Neural progenitor cell (in vitro differentiated cells): Measurements from ENCODE around the gene GLTPD2. TPM values are rescaled to one million over a fixed set of nuclear protein-coding genes. Genes with fewer than 3 reads are reported as not detected.

ENCODE experiments used
- DNase-seq: peaks from one replicate; pipeline ENCODE4 v3.0.0-alpha.2; 2016; ENCODE audit warnings: low spot score
- H2AFZ ChIP-seq: fragments of 200-600 bp; sonication (generic); replicated peaks from 2 replicates; pipeline ENCODE4 v1.6.1; 2016; ENCODE audit warnings: antibody characterized with exemption
- H3F3A ChIP-seq: fragments of 200-600 bp; sonication (generic); 2 replicates; pipeline ENCODE4 v1.6.1; 2016; ENCODE audit warnings: antibody characterized with exemption, low read depth
- H3K27ac ChIP-seq: fragments of 200-600 bp; sonication (generic); 2 replicates; pipeline ENCODE4 v1.5.1; 2016; ENCODE audit warnings: mild to moderate bottlenecking
- H3K27me3 ChIP-seq: fragments of 200-600 bp; sonication (generic); 2 replicates; pipeline ENCODE4 v1.6.1; 2016; ENCODE audit warnings: mild to moderate bottlenecking, moderate library complexity
- H3K36me3 ChIP-seq: fragments of 200-600 bp; sonication (generic); 2 replicates; pipeline ENCODE4 v1.5.1; 2016
- H3K4me1 ChIP-seq: fragments of 200-600 bp; sonication (generic); 2 replicates; pipeline ENCODE4 v1.6.1; 2016; ENCODE audit warnings: mixed run types
- H3K4me2 ChIP-seq: fragments of 200-600 bp; sonication (generic); 2 replicates; pipeline ENCODE4 v1.6.1; 2016
- H3K4me3 ChIP-seq: fragments of 200-600 bp; sonication (generic); 2 replicates; pipeline ENCODE4 v1.5.1; 2016
- H3K79me2 ChIP-seq: fragments of 200-600 bp; sonication (generic); 2 replicates; pipeline ENCODE4 v1.6.1; 2016; ENCODE audit warnings: low read depth
- H3K9ac ChIP-seq: fragments of 200-600 bp; sonication (generic); 2 replicates; pipeline ENCODE4 v1.6.1; 2016
- H3K9me3 ChIP-seq: fragments of 200-600 bp; sonication (generic); 2 replicates; pipeline ENCODE4 v1.5.1; 2016; ENCODE audit warnings: low read depth
- H4K20me1 ChIP-seq: fragments of 200-600 bp; sonication (generic); 2 replicates; pipeline ENCODE4 v1.6.1; 2016; ENCODE audit warnings: low read depth
- H3K27ac Mint-ChIP-seq: 3 replicates; pipeline ENCODE4 v1.8.0; 2021; ENCODE audit warnings: mixed read lengths
- H3K27me3 Mint-ChIP-seq: 2 replicates; pipeline ENCODE4 v1.8.0; 2022; ENCODE audit warnings: low read depth, mild to moderate bottlenecking, inconsistent platforms, moderate library complexity, mixed read lengths; ENCODE audit not compliant: insufficient read depth
- H3K36me3 Mint-ChIP-seq: 3 replicates; pipeline ENCODE4 v1.8.0; 2021; ENCODE audit warnings: mixed read lengths
- H3K4me1 Mint-ChIP-seq: 3 replicates; pipeline ENCODE4 v1.8.0; 2021; ENCODE audit warnings: mixed read lengths
- H3K4me3 Mint-ChIP-seq: 3 replicates; pipeline ENCODE4 v1.8.0; 2021; ENCODE audit warnings: mild to moderate bottlenecking, moderate library complexity, mixed read lengths
- H3K9me3 Mint-ChIP-seq: 3 replicates; pipeline ENCODE4 v1.8.0; 2020; ENCODE audit warnings: mixed read lengths
- EZH2 ChIP-seq: fragments of 200-600 bp; sonication (generic); IDR thresholded peaks from 2 replicates; pipeline ENCODE4 v1.6.1; 2017; ENCODE audit warnings: antibody characterized with exemption, mild to moderate bottlenecking, moderate library complexity
- EZH2phosphoT487 ChIP-seq: fragments of 200-600 bp; sonication (generic); IDR thresholded peaks from 2 replicates; pipeline ENCODE4 v1.6.1; 2017; ENCODE audit warnings: antibody characterized with exemption
- total RNA-seq: library from RNA; depleted of rRNA; stranded (reverse); fragments of >200 nt; gene quantifications from 2 replicates; pipeline ENCODE4 v1.2.3, GENCODE V29; 2015; ENCODE audit warnings: low replicate concordance
- TF ChIP-seq, protein P1 (sequence below): fragments of 200-600 bp; sonication (generic); IDR thresholded peaks from 2 replicates; pipeline ENCODE4 v1.5.1; 2017; ENCODE audit warnings: antibody characterized with exemption, mild to moderate bottlenecking

GLTPD2 gene
- total RNA-seq, 1 donor from 2014 or later, result not detected

DNA sequence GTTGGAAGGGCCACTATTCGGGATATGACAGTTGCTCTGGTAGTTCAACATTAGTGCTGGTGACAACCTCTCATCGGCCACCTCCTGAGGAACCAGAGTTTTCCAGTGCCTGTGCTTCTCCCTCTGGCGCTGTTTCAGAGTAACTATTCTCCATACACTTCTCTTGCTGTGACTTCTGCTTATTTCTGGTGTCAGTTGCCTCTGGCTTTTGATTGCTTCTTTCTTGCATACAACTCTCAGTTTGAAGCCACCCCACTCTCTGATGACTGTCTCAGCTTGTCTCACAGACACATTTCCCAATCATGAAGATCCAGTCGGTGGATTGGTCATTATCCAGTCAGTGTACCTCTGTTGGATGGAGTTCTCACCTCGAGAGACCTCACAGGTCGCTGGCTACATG is 20.5 kb upstream of the GLTPD2 start:
- Mint-ChIP-seq H3K27me3 (peaks cover 6% of the 10 kb centered on the region), H3K36me3 (no peaks in the 10 kb centered on the region), H3K4me3 (no peak overlapping the region), H3K9me3 (no peaks in the 10 kb centered on the region), H3K4me1 (no peaks in the 10 kb centered on the region), H3K27ac (no peak overlapping the region)
- H3F3A ChIP-seq, result peaks cover 4% of the 10 kb centered on the region
- H3K27ac ChIP-seq, result no peak overlapping the region
- no peaks in the 10 kb centered on the region for H4K20me1 ChIP-seq
- no peaks in the 10 kb centered on the region for H3K36me3 ChIP-seq
- TF ChIP-seq, protein P1, sequence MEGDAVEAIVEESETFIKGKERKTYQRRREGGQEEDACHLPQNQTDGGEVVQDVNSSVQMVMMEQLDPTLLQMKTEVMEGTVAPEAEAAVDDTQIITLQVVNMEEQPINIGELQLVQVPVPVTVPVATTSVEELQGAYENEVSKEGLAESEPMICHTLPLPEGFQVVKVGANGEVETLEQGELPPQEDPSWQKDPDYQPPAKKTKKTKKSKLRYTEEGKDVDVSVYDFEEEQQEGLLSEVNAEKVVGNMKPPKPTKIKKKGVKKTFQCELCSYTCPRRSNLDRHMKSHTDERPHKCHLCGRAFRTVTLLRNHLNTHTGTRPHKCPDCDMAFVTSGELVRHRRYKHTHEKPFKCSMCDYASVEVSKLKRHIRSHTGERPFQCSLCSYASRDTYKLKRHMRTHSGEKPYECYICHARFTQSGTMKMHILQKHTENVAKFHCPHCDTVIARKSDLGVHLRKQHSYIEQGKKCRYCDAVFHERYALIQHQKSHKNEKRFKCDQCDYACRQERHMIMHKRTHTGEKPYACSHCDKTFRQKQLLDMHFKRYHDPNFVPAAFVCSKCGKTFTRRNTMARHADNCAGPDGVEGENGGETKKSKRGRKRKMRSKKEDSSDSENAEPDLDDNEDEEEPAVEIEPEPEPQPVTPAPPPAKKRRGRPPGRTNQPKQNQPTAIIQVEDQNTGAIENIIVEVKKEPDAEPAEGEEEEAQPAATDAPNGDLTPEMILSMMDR, result no peak
- TF ChIP-seq EZH2, result no peak
- no peak for TF ChIP-seq EZH2phosphoT487
- no peaks in the 10 kb centered on the region for H3K27me3 ChIP-seq
- H3K9ac ChIP-seq, result no peak overlapping the region
- DNase-seq, result no peak
- H3K4me1 ChIP-seq, result no peaks in the 10 kb centered on the region
- no peak overlapping the region for H3K4me2 ChIP-seq
- H3K9me3 ChIP-seq, result no peaks in the 10 kb centered on the region
- H3K79me2 ChIP-seq, result no peaks in the 10 kb centered on the region
- H2AFZ ChIP-seq, result no peak overlapping the region
- no peak overlapping the region for H3K4me3 ChIP-seq

DNA sequence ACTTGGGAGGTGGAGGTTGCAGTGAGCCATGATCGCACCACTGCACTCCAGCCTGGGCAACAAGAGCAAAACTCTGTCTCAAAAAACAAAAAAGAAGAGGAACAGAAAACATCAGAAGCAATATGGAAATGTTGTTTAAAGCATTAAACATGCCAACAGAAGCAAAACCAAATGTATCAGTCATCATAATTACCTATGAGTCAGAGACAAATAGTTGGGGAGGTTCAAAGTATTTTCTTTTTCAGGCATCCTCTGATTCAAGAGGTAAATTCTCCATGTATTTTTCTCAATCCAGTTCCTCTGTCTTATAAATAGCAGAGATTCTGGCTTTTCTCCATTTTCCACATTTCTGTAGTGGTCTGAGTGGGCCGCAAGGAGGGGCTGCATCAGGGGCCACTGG is 19.1 kb upstream of the GLTPD2 start:
- H3K4me3 ChIP-seq, result no peak overlapping the region
- H3K79me2 ChIP-seq, result no peaks in the 10 kb centered on the region
- DNase-seq, result no peak
- no peaks in the 10 kb centered on the region for H3K9me3 Mint-ChIP-seq
- H3K4me3 Mint-ChIP-seq, result no peak overlapping the region
- no peaks in the 10 kb centered on the region for H3K9me3 ChIP-seq
- no peaks in the 10 kb centered on the region for H3K27me3 ChIP-seq
- H3K36me3 ChIP-seq, result no peaks in the 10 kb centered on the region
- no peak overlapping the region for H3K27ac Mint-ChIP-seq
- peaks cover 1% of the 10 kb centered on the region for H3F3A ChIP-seq
- peaks cover 9% of the 10 kb centered on the region for H3K27me3 Mint-ChIP-seq
- H3K4me2 ChIP-seq, result no peak overlapping the region
- no peak overlapping the region for H3K27ac ChIP-seq
- no peaks in the 10 kb centered on the region for H3K4me1 Mint-ChIP-seq
- H2AFZ ChIP-seq, result no peak overlapping the region
- H3K36me3 Mint-ChIP-seq, result no peaks in the 10 kb centered on the region
- no peaks in the 10 kb centered on the region for H4K20me1 ChIP-seq
- TF ChIP-seq EZH2 (no peak), EZH2phosphoT487 (no peak)
- TF ChIP-seq, protein P1, result no peak
- no peak overlapping the region for H3K9ac ChIP-seq
- H3K4me1 ChIP-seq, result no peaks in the 10 kb centered on the region

DNA sequence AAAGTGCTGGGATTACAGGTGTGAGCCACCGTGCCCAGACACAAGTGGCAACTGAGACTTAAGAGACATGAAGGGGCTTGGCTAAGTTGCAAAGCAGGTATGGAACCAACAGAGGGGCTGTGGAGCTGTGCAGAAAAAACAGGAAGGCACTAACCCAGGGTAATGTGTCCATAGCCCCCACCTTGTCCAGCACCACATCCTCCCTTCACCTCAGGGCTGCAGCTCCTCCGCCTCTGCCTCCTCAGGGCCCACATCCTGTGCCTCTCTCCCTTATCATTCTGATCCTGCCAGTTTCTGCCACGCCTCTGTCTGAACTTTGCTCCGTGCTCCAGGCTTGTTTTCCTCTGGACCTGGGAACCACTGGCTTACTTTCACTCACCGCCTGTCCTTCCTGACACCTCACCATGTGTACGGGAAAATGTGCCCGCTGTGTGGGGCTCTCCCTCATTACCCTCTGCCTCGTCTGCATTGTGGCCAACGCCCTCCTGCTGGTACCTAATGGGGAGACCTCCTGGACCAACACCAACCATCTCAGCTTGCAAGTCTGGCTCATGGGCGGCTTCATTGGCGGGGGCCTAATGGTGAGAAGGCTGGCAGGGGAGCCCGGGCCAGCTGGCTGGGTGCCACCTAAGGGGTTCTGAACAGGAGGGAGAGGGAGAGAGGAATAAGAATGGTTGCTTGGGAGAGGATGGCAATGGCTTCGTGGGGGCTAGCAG is 17.1 kb upstream of the GLTPD2 start, which contains the start of gene TM4SF5:
Gene TM4SF5, plus strand, starts transcription at position 368 of the 716 bp plus-strand sequence. Its CDS starts 37 bp downstream, at position 405.
- no peaks in the 10 kb centered on the region for H3K36me3 Mint-ChIP-seq
- Histone ChIP-seq H3K79me2 (no peaks in the 10 kb centered on the region), H3K4me1 (no peaks in the 10 kb centered on the region), H3K4me2 (no peak within 1 kb of the TSS), H3K27me3 (no peaks in the 10 kb centered on the region), H2AFZ (no peak within 1 kb of the TSS), H3K27ac (no peak within 1 kb of the TSS), H3K36me3 (no peaks in the 10 kb centered on the region), H3K4me3 (no peak within 1 kb of the TSS), H3K9ac (no peak within 1 kb of the TSS), H3F3A (no peaks in the 10 kb centered on the region), H3K9me3 (no peaks in the 10 kb centered on the region), H4K20me1 (no peaks in the 10 kb centered on the region)
- TF ChIP-seq EZH2, result no peak
- TF ChIP-seq EZH2phosphoT487, result no peak
- TF ChIP-seq, protein P1, result no peak
- peaks cover 9% of the 10 kb centered on the region for H3K27me3 Mint-ChIP-seq
- DNase-seq, result no peak
- H3K4me3 Mint-ChIP-seq, result no peak within 1 kb of the TSS
- no peaks in the 10 kb centered on the region for H3K4me1 Mint-ChIP-seq
- H3K27ac Mint-ChIP-seq, result no peak within 1 kb of the TSS
- H3K9me3 Mint-ChIP-seq, result no peaks in the 10 kb centered on the region
